Ishikawa (cell line): ENCODE measurements around the gene ABCA2.
A peak's percentile ranks its signal among the peaks of the same experiment; 100 is the strongest.

Source experiments
- EP300 ChIP-seq: IDR thresholded peaks from 2 replicates; pipeline ENCODE4 v1.6.1; 2012; ENCODE audit warnings: borderline replicate concordance
- RAD21 ChIP-seq: IDR thresholded peaks from 2 replicates; pipeline ENCODE4 v1.6.1; 2012; ENCODE audit warnings: low read depth
- TCF12 ChIP-seq: IDR thresholded peaks from 2 replicates; pipeline ENCODE4 v1.6.1; 2012; ENCODE audit warnings: low read depth
- USF1 ChIP-seq: IDR thresholded peaks from 2 replicates; pipeline ENCODE4 v1.6.1; 2012
- YY1 ChIP-seq: IDR thresholded peaks from 2 replicates; pipeline ENCODE4 v1.6.1; 2012; ENCODE audit warnings: low read depth
- ZBTB7A ChIP-seq: IDR thresholded peaks from 2 replicates; pipeline ENCODE4 v1.6.1; 2012; ENCODE audit warnings: low read depth

- no peak for TF ChIP-seq USF1
- TF ChIP-seq TCF12, result peak; percentile 21; the same call in 1 of the 2 replicates
- peak; percentile 82 for TF ChIP-seq RAD21
- TF ChIP-seq YY1, result 0 out of 2 replicates have a peak, but pooled peaks have one; percentile 21
- TF ChIP-seq ZBTB7A, result peak; percentile 87
- no peak; the same call in 1 of the 2 replicates for TF ChIP-seq EP300
Observed at GRCh38 chr9:137046088-137046787, 18.2 kb upstream of the ABCA2 start, which contains the start of gene NPDC1.
